Natural killer cell (primary cell): ENCODE results near the gene EEFSEC. TPM values are rescaled to one million over a fixed set of nuclear protein-coding genes. Genes with fewer than 3 reads are reported as not detected.

Experiments
- ATAC-seq, 3 donors: fragments of 150-1000 bp in 2 of 3; fragments of 200-7000 bp in 1 of 3; cut with Tn5 transposase; 1 replicate in 1 of 3; 2 replicates in 2 of 3; pipeline ENCODE4 v1.10.0; 2021; ENCODE audit warnings: mild to moderate bottlenecking in 2 of 3, moderate library complexity in 2 of 3
- DNase-seq, 2 donors: peaks; one replicate each; pipeline versions ENCODE4 v3.0.0 to v3.0.0-alpha.2; 2013 to 2021; ENCODE audit warnings: mixed read lengths in 1 of 2
- H3K27ac ChIP-seq: one replicate; pipeline ENCODE4 v1.5.1; 2013; ENCODE audit warnings: mild to moderate bottlenecking, low read length
- H3K27me3 ChIP-seq: one replicate; pipeline ENCODE4 v1.6.1; 2013; ENCODE audit warnings: low read length; ENCODE audit not compliant: control insufficient read depth, insufficient read depth
- H3K36me3 ChIP-seq: one replicate; pipeline ENCODE4 v1.6.1; 2013; ENCODE audit warnings: low read length; ENCODE audit not compliant: control insufficient read depth, insufficient read depth
- H3K4me1 ChIP-seq: one replicate; pipeline ENCODE4 v1.6.1; 2013; ENCODE audit warnings: low read length; ENCODE audit not compliant: control insufficient read depth, insufficient read depth
- H3K4me3 ChIP-seq: one replicate; pipeline ENCODE4 v1.5.1; 2013; ENCODE audit warnings: low read length
- H3K9me3 ChIP-seq: one replicate; pipeline ENCODE4 v1.6.1; 2013; ENCODE audit warnings: low read length; ENCODE audit not compliant: control insufficient read depth, insufficient read depth
- H3K27ac Mint-ChIP-seq, 2 donors: one replicate each; pipeline ENCODE4 v1.8.0; 2022; ENCODE audit warnings: mild to moderate bottlenecking in 2 of 2, mixed read lengths in 2 of 2, moderate library complexity in 1 of 2
- H3K27me3 Mint-ChIP-seq, 2 donors: one replicate each; pipeline ENCODE4 v1.8.0; 2022; ENCODE audit warnings: low read depth in 2 of 2, mixed read lengths in 2 of 2
- H3K36me3 Mint-ChIP-seq: one replicate; pipeline ENCODE4 v1.8.0; 2022; ENCODE audit warnings: mixed read lengths
- H3K4me1 Mint-ChIP-seq, 2 donors: one replicate each; pipeline ENCODE4 v1.8.0; 2022; ENCODE audit warnings: mixed read lengths in 2 of 2
- H3K4me3 Mint-ChIP-seq: one replicate; pipeline ENCODE4 v1.8.0; 2022; ENCODE audit warnings: mild to moderate bottlenecking, moderate library complexity, mixed read lengths
- H3K9me3 Mint-ChIP-seq, 2 donors: one replicate each; pipeline ENCODE4 v1.8.0; 2022; ENCODE audit warnings: mixed read lengths in 2 of 2
- WGBS: methylation state at CpG from one replicate; pipeline ENCODE4 v1.1.7; 2013; ENCODE audit warnings: missing lambda C conversion rate; ENCODE audit not compliant: insufficient coverage; 5-methylcytosine and 5-hydroxymethylcytosine counted together
- intact Hi-C: fragments of 100-400 bp; cut with micrococcal nuclease; formaldehyde crosslinking; loops from one replicate; pipeline ENCODE4 v1.14.2; 2022
- total RNA-seq, 4 donors: library from RNA; stranded (reverse); fragments of 120-200 nt in 1 of 4; gene quantifications; one replicate each; pipeline versions ENCODE4 v1.2.3 to v1.2.4, GENCODE V29; 2013 to 2022
- TF ChIP-seq, protein P1 (sequence below): fragments of 200-600 bp; IDR thresholded peaks from one replicate; pipeline ENCODE4 v1.8.0; 2022; ENCODE audit warnings: antibody characterized with exemption

EEFSEC gene
- total RNA-seq, 3 donors from 2014 or later (not counting 1 experiment from before 2014, with no cell fraction given) = 16.7 to 18.9 (median 17.6) TPM

DNA sequence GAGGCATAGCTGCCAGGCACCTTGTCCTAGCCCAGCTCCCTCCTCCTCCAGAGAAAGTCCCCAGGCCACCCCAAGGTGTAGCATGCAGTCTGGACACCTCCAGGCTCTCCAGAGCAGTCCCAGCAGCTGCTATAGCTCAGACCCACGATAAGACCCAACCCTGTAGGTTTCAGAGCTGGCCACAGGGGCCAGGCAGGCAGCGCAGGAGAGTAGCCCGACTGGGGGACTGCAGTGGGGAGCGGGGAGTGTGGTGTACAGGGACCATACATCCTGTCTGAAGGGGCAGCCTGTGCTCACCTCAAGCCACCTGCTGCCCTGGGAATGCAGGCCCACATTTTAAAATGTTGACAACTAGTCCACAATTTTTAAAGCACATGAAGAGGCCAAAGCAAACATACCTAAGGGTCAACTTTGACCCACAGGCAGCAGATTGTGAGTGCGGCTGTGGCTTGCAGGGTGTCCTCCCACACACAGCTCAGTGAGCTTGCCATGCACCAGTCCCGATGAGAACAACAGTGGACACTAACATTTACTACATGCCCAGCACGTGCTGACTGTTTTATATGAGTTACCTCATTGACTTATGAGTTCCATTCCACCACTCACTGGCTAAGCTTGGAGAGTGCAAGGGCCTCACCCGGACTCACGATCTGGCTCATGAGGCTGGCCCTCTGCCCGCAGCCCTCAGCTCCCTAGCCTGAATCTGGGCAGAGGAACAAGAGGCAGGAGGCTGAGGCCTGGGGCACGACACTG, 232.0 kb downstream of the EEFSEC start:
- H3K4me1 ChIP-seq = peaks cover 2% of the 10 kb centered on the region
- H3K27ac Mint-ChIP-seq = peak overlapping the region in 1 of 2 donors; percentile 0
- H3K9me3 ChIP-seq = no peaks in the 10 kb centered on the region
- no peaks in the 10 kb centered on the region for H3K36me3 Mint-ChIP-seq
- no peak overlapping the region for H3K4me3 ChIP-seq
- no peak for DNase-seq
- WGBS = 97% methylated on average over 11 of the region's 11 CpGs
- no peak overlapping the region for H3K27ac ChIP-seq
- no peak for ATAC-seq
- peaks cover 2% of the 10 kb centered on the region for H3K36me3 ChIP-seq
- no peaks in the 10 kb centered on the region for H3K27me3 Mint-ChIP-seq
- H3K4me1 Mint-ChIP-seq = peaks cover 32 to 41% of the 10 kb centered on the region in 2 donors
- TF ChIP-seq, protein P1, sequence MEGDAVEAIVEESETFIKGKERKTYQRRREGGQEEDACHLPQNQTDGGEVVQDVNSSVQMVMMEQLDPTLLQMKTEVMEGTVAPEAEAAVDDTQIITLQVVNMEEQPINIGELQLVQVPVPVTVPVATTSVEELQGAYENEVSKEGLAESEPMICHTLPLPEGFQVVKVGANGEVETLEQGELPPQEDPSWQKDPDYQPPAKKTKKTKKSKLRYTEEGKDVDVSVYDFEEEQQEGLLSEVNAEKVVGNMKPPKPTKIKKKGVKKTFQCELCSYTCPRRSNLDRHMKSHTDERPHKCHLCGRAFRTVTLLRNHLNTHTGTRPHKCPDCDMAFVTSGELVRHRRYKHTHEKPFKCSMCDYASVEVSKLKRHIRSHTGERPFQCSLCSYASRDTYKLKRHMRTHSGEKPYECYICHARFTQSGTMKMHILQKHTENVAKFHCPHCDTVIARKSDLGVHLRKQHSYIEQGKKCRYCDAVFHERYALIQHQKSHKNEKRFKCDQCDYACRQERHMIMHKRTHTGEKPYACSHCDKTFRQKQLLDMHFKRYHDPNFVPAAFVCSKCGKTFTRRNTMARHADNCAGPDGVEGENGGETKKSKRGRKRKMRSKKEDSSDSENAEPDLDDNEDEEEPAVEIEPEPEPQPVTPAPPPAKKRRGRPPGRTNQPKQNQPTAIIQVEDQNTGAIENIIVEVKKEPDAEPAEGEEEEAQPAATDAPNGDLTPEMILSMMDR = no peak
- intact Hi-C loops = no loop called here
- no peak overlapping the region for H3K4me3 Mint-ChIP-seq
- H3K27me3 ChIP-seq = no peaks in the 10 kb centered on the region
- H3K9me3 Mint-ChIP-seq = no peaks in the 10 kb centered on the region

DNA sequence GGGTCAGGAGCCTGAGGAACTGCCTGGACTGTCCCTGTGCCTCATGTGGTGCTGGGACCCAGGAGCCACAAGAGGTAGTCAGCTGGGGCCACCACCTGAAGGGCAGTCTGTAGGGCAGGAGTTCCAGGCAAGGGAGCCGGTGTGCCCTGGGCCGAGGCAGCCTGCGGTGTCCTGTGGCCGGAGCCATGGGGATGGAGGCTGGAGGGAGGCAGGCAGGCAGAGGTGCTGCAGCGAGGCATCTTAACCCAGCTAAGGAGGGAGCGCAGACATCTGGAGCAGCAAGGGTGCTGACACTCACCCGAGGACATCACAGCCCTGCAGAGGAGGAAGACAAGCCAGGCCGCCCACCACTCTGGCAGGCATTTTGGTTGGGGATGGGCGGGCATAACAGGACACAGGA, 235.7 kb downstream of the EEFSEC start:
- no peak for DNase-seq

DNA sequence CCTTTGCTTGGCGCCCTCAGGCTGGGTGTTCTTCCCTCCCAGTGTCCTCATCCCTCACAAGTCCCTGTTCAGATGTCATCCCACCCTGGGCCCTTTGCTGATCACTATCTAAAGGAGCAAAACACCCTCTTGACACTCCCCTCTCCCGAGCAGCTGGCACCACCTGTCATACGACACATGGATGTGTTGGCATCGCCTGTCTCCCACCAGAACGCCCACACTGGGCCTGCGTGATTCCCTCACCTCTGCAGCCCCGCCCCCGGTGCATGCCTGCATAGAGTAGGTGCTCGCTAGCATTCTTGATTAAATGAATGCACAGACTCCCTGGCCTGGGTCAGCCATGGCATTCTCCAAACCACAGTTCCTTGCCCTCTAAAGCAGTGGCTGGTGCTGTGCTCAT, 237.6 kb downstream of the EEFSEC start:
- 93% methylated on average over 9 of the region's 9 CpGs for WGBS
- ATAC-seq = no peak
- intact Hi-C loops = no loop called here
- Histone ChIP-seq H3K36me3 (peaks cover 2% of the 10 kb centered on the region), H3K4me3 (no peak overlapping the region), H3K4me1 (no peaks in the 10 kb centered on the region), H3K27me3 (no peaks in the 10 kb centered on the region), H3K9me3 (no peaks in the 10 kb centered on the region), H3K27ac (no peak overlapping the region)
- Mint-ChIP-seq H3K4me1 (peaks cover 8 to 15% of the 10 kb centered on the region in 2 donors), H3K27me3 (no peaks in the 10 kb centered on the region), H3K36me3 (no peaks in the 10 kb centered on the region), H3K9me3 (no peaks in the 10 kb centered on the region), H3K27ac (peak overlapping the region in 1 of 2 donors; percentile 68), H3K4me3 (no peak overlapping the region)
- DNase-seq = no peak
- TF ChIP-seq, protein P1 = no peak

More for the DNA sequence above, 235.7 kb downstream of the EEFSEC start:
- H3K36me3 Mint-ChIP-seq = no peaks in the 10 kb centered on the region
- Histone ChIP-seq H3K36me3 (peaks cover 2% of the 10 kb centered on the region), H3K27me3 (no peaks in the 10 kb centered on the region), H3K9me3 (no peaks in the 10 kb centered on the region), H3K4me3 (no peak overlapping the region), H3K4me1 (no peaks in the 10 kb centered on the region), H3K27ac (no peak overlapping the region)
- 94% methylated on average over 9 of the region's 9 CpGs for WGBS
- H3K4me3 Mint-ChIP-seq = no peak overlapping the region
- ATAC-seq = no peak
- H3K9me3 Mint-ChIP-seq = no peaks in the 10 kb centered on the region
- H3K27me3 Mint-ChIP-seq = no peaks in the 10 kb centered on the region
- intact Hi-C loops = no loop called here
- H3K27ac Mint-ChIP-seq = no peak overlapping the region
- TF ChIP-seq, protein P1 = no peak
- H3K4me1 Mint-ChIP-seq = peaks cover 16 to 19% of the 10 kb centered on the region in 2 donors

DNA sequence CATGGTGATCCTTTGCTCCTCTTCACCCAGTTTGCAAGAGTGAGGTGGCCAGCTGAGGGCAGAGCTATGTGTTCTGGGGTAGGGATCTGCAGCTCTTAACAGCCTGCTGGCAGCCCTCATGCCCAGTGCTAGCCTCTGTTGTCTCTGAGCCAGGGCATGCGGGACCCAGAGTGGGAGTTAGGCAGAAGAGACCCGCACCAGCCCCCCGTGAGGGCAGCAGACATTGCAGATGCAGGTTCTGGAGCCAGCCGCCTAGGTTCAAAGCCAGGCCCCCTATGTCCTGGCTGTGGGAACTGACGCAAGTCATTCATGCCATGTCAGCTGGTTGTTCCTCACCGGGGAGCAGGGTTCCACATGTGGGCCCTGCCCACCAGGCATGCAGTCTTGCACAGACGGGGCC, 238.7 kb downstream of the EEFSEC start:
- no peak overlapping the region for H3K4me3 Mint-ChIP-seq
- intact Hi-C loops = no loop called here
- TF ChIP-seq, protein P1 = no peak
- no peak for DNase-seq
- no peaks in the 10 kb centered on the region for H3K27me3 Mint-ChIP-seq
- H3K4me1 ChIP-seq = no peaks in the 10 kb centered on the region
- no peak overlapping the region for H3K4me3 ChIP-seq
- no peak overlapping the region for H3K27ac ChIP-seq
- ATAC-seq = no peak
- H3K9me3 ChIP-seq = no peaks in the 10 kb centered on the region
- WGBS = 86% methylated on average over 7 of the region's 7 CpGs
- no peaks in the 10 kb centered on the region for H3K27me3 ChIP-seq
- H3K4me1 Mint-ChIP-seq = peaks cover 5 to 12% of the 10 kb centered on the region in 2 donors
- H3K36me3 Mint-ChIP-seq = no peaks in the 10 kb centered on the region
- H3K9me3 Mint-ChIP-seq = no peaks in the 10 kb centered on the region
- H3K36me3 ChIP-seq = no peaks in the 10 kb centered on the region
- no peak overlapping the region for H3K27ac Mint-ChIP-seq
